Peyer's patch (tissue), 4 donors: Measurements from ENCODE around the gene DNASE1L1.

ENCODE experiments used
- CTCF ChIP-seq, 6 experiments: fragments of 450-650 bp in 4 of 6; fragments of 200-600 bp in 2 of 6; sonication (generic) in 1 of 6; IDR thresholded peaks; one replicate each; pipeline ENCODE4 v1.5.1; 2017 to 2019; ENCODE audit warnings: antibody characterized with exemption in 6 of 6, mild to moderate bottlenecking in 3 of 6, moderate library complexity in 1 of 6
- POLR2A ChIP-seq, 2 donors: fragments of 450-650 bp; IDR thresholded peaks; one replicate each; pipeline ENCODE4 v1.5.1; 2017; ENCODE audit warnings: antibody characterized with exemption in 2 of 2, mild to moderate bottlenecking in 2 of 2, moderate library complexity in 2 of 2

- TF ChIP-seq CTCF (IDR thresholded peaks at IDR 0.05) (no peak), POLR2A (IDR thresholded peaks at IDR 0.05) (peak; percentile 93 to 94)
Measured at GRCh38 chrX:154397888-154398667, 11.0 kb downstream of the DNASE1L1 start, which contains the start of gene RPL10.
